GM10847 (cell line): ENCODE data around the gene CARD8.

Experiments
- POLR2A ChIP-seq: IDR thresholded peaks from 2 replicates; pipeline ENCODE4 v1.6.1; 2011; ENCODE audit not compliant: insufficient read length; ENCODE audit errors: extremely low read depth

CARD8 gene

DNA sequence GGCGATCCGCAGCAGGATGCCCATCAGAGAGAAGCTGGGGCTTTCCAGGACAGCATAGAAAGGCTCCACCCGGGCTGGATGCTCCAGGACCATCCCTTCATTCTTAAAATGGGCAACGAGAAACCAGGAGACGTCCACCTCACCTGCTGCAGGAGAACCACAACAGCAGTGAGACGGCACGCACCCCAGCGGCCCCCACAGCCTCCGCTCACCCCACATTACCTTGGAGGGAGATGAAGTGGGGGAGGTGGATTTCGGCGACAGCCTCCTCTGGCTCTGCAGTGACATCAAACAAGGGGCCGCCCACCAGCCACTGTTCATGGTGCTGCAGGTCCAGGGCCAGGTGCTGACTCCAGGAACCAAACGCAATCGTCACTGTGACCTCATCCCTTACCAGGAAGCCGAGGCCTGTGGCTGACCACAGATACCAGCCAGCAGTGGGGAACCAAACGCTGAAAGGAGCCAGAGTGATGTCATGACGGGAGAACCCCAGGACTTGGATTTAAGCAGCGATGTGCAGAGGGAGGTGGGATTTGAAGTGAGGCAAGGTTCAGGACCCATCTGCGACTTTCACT lies 25.1 kb downstream of the CARD8 start:
- no peak for TF ChIP-seq POLR2A

- TF ChIP-seq POLR2A: no peak
Observed at GRCh38 chr19:48221628-48222027, 34.1 kb downstream of the CARD8 start.

- no peak for TF ChIP-seq POLR2A
Observed at GRCh38 chr19:48218997-48219396, 36.7 kb downstream of the CARD8 start.

- TF ChIP-seq POLR2A: no peak
Observed at GRCh38 chr19:48216933-48217332, 38.8 kb downstream of the CARD8 start.

DNA sequence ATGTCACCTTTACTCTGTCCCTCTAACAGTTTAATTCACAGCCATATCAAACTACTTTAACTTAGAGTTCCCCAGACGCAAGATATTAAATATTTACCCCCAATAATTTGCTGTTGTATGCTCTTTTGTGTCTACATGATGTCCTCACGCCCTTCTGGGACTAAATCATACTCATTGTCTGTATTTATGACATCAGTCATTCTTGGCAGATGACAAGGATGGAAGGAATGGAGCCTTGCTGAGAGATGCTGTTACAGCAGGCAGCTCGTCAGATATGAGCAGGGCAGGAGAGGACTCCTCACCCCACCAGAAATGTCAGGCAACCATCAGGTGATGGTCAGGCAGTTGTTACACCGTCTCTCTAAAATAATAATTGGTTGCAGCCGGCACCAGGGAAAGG lies 41.8 kb downstream of the CARD8 start:
- no peak for TF ChIP-seq POLR2A

- TF ChIP-seq POLR2A: no peak
Observed at GRCh38 chr19:48210005-48210404, 45.7 kb downstream of the CARD8 start.

GRCh38 chr19:48206397-48207093 lies 49.2 kb downstream of the CARD8 start:
- no peak for TF ChIP-seq POLR2A

DNA sequence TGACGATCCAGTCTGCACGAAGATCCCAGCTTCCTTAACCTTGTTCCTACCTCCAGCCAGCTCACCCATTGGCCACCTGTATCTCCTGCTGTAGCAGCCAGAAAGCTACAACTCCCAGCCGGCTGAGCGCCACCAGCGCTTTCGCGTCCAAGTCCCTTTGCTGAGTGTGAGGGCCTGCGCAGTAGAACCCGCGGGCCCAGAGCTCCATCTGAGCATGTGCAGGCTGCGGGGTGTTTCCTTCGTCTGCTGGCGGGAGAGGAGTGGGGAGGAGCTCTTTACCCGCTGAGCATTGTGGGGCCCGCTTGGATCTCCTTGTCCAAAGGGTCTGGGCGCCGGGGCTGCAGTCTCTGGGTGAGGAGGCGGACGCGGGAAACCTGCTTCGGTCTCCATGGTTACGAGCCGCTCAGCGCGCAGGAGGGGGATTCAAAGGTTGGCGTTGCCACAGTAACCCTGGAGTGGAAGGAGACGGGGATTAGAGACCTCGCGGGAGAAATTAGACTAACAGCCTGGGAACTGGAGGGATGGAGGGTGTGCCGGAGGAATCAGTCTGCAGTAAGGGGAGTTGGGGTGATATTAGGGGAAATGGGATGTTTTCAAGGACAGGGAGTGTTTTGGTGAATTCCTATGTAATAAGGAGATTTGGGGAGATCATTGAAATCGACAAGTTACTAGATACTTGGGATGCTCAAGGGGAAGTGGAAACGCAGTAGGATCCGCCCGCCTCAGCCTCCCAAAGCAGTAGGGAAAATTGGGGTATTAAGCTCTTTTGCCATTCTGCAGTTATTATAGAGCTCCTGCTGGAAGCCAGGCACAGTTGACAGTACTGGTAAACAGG lies 51.7 kb downstream of the CARD8 start:
- TF ChIP-seq POLR2A: peak; percentile 75

- no peak for TF ChIP-seq POLR2A
Observed at GRCh38 chr19:48203222-48203793, 52.4 kb downstream of the CARD8 start.

DNA sequence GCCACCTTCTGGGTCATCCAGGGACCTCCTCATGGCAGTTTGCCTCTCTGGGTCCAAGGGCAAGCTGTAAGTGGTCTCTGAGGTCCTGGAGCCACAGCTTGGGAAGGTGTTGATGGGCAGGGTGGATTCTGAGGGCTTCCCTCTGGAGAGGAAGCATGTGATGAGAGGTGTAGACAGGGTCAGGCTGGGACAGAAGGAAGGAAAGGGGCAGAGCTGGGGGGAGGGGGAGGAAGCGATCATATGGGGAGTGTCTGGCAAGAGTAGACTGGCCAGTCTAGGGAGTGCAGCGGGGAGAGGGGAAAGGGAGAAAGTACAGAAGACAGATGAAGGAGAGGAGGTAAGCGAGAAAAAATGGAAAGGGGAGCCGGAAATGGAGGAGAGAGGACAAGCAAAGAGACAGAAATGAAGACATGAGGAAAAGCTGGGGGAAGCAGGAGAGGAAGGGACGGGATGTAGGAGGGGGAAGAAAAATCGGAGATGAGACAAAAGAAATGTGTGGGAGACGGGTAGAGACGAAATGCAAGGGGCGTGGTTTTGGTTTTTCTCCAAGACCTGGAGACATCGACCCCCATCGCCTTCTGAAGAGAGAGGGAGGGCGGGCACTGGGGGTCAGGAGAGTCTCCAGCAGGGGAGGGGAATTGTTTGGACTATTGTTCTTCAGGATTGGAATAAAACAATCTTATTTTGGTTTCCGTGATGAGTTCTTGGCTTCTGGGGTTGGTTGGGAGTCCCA lies 58.6 kb downstream of the CARD8 start:
- TF ChIP-seq POLR2A: no peak

GRCh38 chr19:48196321-48196763 lies 59.4 kb downstream of the CARD8 start:
- no peak for TF ChIP-seq POLR2A

- TF ChIP-seq POLR2A: no peak
Observed at GRCh38 chr19:48194844-48195830, 60.6 kb downstream of the CARD8 start.

GRCh38 chr19:48194041-48194843 lies 61.5 kb downstream of the CARD8 start:
- TF ChIP-seq POLR2A: no peak
